HEK293 (cell line): Measurements from ENCODE around the gene SYS1.

Experiments used
- CTCF ChIA-PET: fragments of 350-600 bp; formaldehyde crosslinking; extraction: SDS; loops from one replicate; lab custom pipeline; 2021; ENCODE audit warnings: antibody characterized with exemption; lab: Yijun Ruan, JAX
- POLR2A ChIA-PET: fragments of 300-600 bp; formaldehyde crosslinking; extraction: SDS; loops from one replicate; lab custom pipeline; 2020; ENCODE audit warnings: antibody characterized with exemption, inconsistent platforms; lab: Yijun Ruan, JAX
- H3K27ac ChIP-seq: fragments of 200-500 bp; sonication (Bioruptor generic); 2 replicates; pipeline ENCODE4 v1.5.1; 2014; ENCODE audit warnings: low read depth, low read length, control low read depth, inconsistent platforms; ENCODE audit errors: extremely low read depth
- H3K36me3 ChIP-seq, 2 experiments: fragments of 200-500 bp in 1 of 2; sonication (Bioruptor generic) in 1 of 2; 1 replicate in 1 of 2; 2 replicates in 1 of 2; pipeline ENCODE4 v1.5.1; 2014 to 2017; ENCODE audit warnings: inconsistent platforms in 2 of 2, low read length in 2 of 2; ENCODE audit not compliant: control insufficient read depth in 2 of 2, insufficient read depth in 1 of 2
- H3K4me1 ChIP-seq: fragments of 200-500 bp; sonication (Bioruptor generic); 2 replicates; pipeline ENCODE4 v1.5.1; 2014; ENCODE audit warnings: mild to moderate bottlenecking, low read length, inconsistent platforms; ENCODE audit not compliant: control insufficient read depth, insufficient read depth
- H3K4me3 ChIP-seq: 2 replicates; pipeline ENCODE4 v1.5.1; 2011; ENCODE audit warnings: low read depth, mild to moderate bottlenecking, control low read depth, low read length, moderate library complexity
- H3K9me3 ChIP-seq: fragments of 200-500 bp; sonication (Bioruptor generic); 2 replicates; pipeline ENCODE4 v1.5.1; 2014; ENCODE audit warnings: low read depth, low read length, inconsistent platforms; ENCODE audit not compliant: control insufficient read depth, insufficient read depth
- HOXA7 ChIP-seq: sonication (generic); formaldehyde crosslinking; IDR thresholded peaks from 2 replicates; pipeline ENCODE4 v1.8.1; 2022; ENCODE audit warnings: missing genetic modification reagents, borderline replicate concordance
- MEIS1 ChIP-seq: sonication (generic); formaldehyde crosslinking; IDR thresholded peaks from 2 replicates; pipeline ENCODE4 v1.8.1; 2022; ENCODE audit warnings: missing genetic modification reagents, mild to moderate bottlenecking, borderline replicate concordance
- SCRT1 ChIP-seq: fragments of 450-650 bp; formaldehyde crosslinking; IDR thresholded peaks from 2 replicates; pipeline ENCODE4 v1.5.1; 2016; ENCODE audit warnings: missing biosample characterization, missing genetic modification characterization, borderline replicate concordance
- SCRT2 ChIP-seq: fragments of 450-650 bp; formaldehyde crosslinking; IDR thresholded peaks from 2 replicates; pipeline ENCODE4 v1.5.1; 2016; ENCODE audit warnings: missing biosample characterization, missing genetic modification characterization
- YY2 ChIP-seq: fragments of 450-650 bp; formaldehyde crosslinking; IDR thresholded peaks from 2 replicates; pipeline ENCODE4 v1.5.1; 2016; ENCODE audit warnings: missing biosample characterization, missing genetic modification characterization
- ZBTB48 ChIP-seq: fragments of 450-650 bp; formaldehyde crosslinking; IDR thresholded peaks from 2 replicates; pipeline ENCODE4 v1.5.1; 2016; ENCODE audit warnings: missing biosample characterization, missing genetic modification characterization
- ZIC2 ChIP-seq: fragments of 450-650 bp; formaldehyde crosslinking; IDR thresholded peaks from 2 replicates; pipeline ENCODE4 v1.5.1; 2016; ENCODE audit warnings: missing biosample characterization, missing genetic modification characterization
- ZNF146 ChIP-seq: fragments of 450-650 bp; formaldehyde crosslinking; IDR thresholded peaks from 2 replicates; pipeline ENCODE4 v1.5.1; 2016; ENCODE audit warnings: missing biosample characterization, missing genetic modification characterization
- ZNF394 ChIP-seq: fragments of 450-650 bp; formaldehyde crosslinking; IDR thresholded peaks from 2 replicates; pipeline ENCODE4 v1.5.1; 2016; ENCODE audit warnings: missing biosample characterization, missing genetic modification characterization, mild to moderate bottlenecking, moderate library complexity, borderline replicate concordance
- ZNF571 ChIP-seq: fragments of 450-650 bp; formaldehyde crosslinking; IDR thresholded peaks from 2 replicates; pipeline ENCODE4 v1.5.0; 2017; ENCODE audit warnings: missing biosample characterization, missing genetic modification characterization
- ZNF664 ChIP-seq: fragments of 450-650 bp; formaldehyde crosslinking; IDR thresholded peaks from 2 replicates; pipeline ENCODE4 v1.5.1; 2016; ENCODE audit warnings: missing biosample characterization, missing genetic modification characterization
- ZNF76 ChIP-seq: fragments of 450-650 bp; formaldehyde crosslinking; IDR thresholded peaks from 2 replicates; pipeline ENCODE4; 2016; ENCODE audit warnings: low read depth, missing biosample characterization, missing genetic modification characterization, borderline replicate concordance
- ZSCAN30 ChIP-seq: fragments of 450-650 bp; IDR thresholded peaks from 2 replicates; pipeline ENCODE4 v1.5.1; 2018; ENCODE audit warnings: missing biosample characterization, mild to moderate bottlenecking, missing genetic modification characterization, moderate library complexity
- TF ChIP-seq, protein P1 (sequence below): fragments of 450-650 bp; formaldehyde crosslinking; IDR thresholded peaks from 2 replicates; pipeline ENCODE4 v1.5.1; 2016; ENCODE audit warnings: missing biosample characterization, missing genetic modification characterization
- TF ChIP-seq, protein P2 (sequence below): fragments of 450-650 bp; formaldehyde crosslinking; IDR thresholded peaks from 2 replicates; pipeline ENCODE4; 2016; ENCODE audit warnings: missing biosample characterization, missing genetic modification characterization
- TF ChIP-seq, protein P3 (sequence below): fragments of 450-650 bp; formaldehyde crosslinking; IDR thresholded peaks from 2 replicates; pipeline ENCODE4 v1.5.1; 2017; ENCODE audit warnings: missing biosample characterization, missing genetic modification characterization
- TF ChIP-seq, protein P4 (sequence below): fragments of 450-650 bp; formaldehyde crosslinking; conservative IDR thresholded peaks from 2 replicates; pipeline ENCODE4 v1.5.1; 2016; ENCODE audit warnings: low read depth, missing biosample characterization, missing genetic modification characterization
- TF ChIP-seq, protein P5 (sequence below): fragments of 450-650 bp; formaldehyde crosslinking; IDR thresholded peaks from 2 replicates; pipeline ENCODE4 v1.5.1; 2016; ENCODE audit warnings: missing biosample characterization, missing genetic modification characterization
- TF ChIP-seq, protein P6 (sequence below): fragments of 450-650 bp; formaldehyde crosslinking; IDR thresholded peaks from 2 replicates; pipeline ENCODE4 v1.5.1; 2016; ENCODE audit warnings: missing biosample characterization, missing genetic modification characterization

Gene SYS1

DNA sequence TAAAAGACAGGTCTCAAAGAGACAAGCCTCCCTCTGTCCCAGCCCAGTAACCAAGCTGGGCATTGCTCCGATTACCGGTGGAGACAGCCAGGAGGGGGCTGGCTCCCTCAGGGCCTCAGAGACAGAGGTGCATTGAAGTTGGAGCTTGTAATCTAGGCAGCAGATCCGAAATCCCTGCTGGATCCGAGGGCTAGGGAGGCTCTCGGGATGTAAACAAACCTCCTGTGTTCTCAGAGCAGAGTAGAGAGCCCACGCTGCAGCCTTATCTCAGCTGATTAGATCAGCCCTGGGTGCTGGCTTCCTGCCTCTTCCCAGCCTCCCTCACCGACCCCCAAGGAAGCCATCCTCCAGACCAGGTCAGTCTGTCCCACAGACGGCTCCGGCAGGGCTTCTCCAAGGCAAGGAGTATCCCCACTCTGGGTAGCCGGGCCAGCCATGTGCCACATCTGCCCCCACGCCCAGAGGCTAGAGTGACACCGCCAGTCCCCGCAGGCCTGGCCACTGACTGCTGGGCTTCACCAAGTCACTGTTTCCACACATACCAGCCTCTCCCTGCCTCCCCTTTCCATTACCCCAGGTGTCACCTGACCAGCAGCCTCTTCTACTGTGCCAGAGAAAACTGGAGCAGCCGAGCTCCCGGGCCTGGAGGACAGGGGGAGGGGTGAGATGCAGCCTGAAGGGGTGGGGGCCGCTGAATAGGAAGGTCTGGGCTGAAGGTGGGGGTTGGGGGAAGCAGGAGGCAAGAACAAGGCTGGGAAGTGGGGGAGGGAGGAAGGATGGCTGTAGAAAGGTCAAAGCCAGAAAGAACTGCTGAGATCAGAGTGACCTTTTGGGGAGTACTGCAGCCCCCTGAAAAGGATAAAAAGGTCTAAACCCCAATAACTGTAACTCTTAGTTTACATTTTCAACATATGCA lies 20.8 kb upstream of the SYS1 start (continued):
- TF ChIP-seq ZSCAN30 (tag by site-specific recombination) (0 out of 2 replicates have a peak, but pooled peaks have one; percentile 29), ZBTB48 (peak; percentile 81), ZNF146 (tag by site-specific recombination) (peak; percentile 91), ZNF664 (tag by site-specific recombination) (no peak), HOXA7 (no peak)

DNA sequence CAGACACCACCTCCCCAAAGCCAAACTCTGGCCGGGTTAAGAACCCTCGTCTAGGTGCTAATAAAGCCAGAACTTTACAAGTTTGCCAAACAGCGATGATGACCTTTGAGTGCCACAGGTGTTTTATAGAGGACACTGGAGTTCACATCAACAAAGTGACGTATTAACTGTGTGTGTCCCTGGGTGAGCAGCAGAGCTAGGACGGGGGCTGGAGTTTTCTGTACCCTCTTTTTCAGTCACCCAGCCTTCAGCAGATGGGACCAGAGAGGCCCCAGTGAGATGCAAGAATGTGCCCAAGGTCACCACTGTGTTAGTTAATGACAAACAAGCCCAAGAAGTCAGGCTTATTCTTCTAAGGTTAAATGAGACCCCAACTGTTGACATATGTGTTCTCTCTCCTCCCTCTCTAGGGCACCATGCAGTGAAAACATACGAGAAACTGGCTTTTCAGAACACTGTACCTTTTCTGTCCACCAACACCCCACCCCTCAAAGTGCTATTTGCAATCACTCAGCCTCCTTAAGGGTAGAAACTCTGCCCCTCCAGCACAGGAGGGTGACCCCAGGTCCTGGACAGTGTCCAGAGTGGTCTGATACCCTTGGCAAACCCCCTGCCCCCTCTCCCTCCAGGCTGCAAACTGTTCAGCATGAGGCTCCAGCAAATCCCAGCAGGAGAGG lies 20.0 kb upstream of the SYS1 start:
- ChIA-PET CTCF (interaction anchor here (0.7 to 2.3 kb wide), 5 partner anchors 15 to 94 kb away, joined by 3 to 11 read pairs (median 3); partner anchors contain the start of gene SYS1), POLR2A (interaction anchor here (1.6 to 2.1 kb wide), 2 partner anchors 10 to 20 kb away, joined by 7 to 11 read pairs; partner anchors contain the start of gene SYS1)
- Histone ChIP-seq H3K36me3 (peaks cover 0 to 9% of the 10 kb centered on the region in 2 experiments; a peak in 1 of 3 replicates), H3K4me3 (no peak overlapping the region), H3K27ac (peak overlapping the region; percentile 59; the same call in 1 of the 2 replicates), H3K9me3 (no peaks in the 10 kb centered on the region), H3K4me1 (peaks cover 38% of the 10 kb centered on the region)
- TF ChIP-seq YY2 (tag by site-specific recombination), result no peak
- TF ChIP-seq ZNF571 (tag by site-specific recombination), result no peak
- TF ChIP-seq, protein P1, sequence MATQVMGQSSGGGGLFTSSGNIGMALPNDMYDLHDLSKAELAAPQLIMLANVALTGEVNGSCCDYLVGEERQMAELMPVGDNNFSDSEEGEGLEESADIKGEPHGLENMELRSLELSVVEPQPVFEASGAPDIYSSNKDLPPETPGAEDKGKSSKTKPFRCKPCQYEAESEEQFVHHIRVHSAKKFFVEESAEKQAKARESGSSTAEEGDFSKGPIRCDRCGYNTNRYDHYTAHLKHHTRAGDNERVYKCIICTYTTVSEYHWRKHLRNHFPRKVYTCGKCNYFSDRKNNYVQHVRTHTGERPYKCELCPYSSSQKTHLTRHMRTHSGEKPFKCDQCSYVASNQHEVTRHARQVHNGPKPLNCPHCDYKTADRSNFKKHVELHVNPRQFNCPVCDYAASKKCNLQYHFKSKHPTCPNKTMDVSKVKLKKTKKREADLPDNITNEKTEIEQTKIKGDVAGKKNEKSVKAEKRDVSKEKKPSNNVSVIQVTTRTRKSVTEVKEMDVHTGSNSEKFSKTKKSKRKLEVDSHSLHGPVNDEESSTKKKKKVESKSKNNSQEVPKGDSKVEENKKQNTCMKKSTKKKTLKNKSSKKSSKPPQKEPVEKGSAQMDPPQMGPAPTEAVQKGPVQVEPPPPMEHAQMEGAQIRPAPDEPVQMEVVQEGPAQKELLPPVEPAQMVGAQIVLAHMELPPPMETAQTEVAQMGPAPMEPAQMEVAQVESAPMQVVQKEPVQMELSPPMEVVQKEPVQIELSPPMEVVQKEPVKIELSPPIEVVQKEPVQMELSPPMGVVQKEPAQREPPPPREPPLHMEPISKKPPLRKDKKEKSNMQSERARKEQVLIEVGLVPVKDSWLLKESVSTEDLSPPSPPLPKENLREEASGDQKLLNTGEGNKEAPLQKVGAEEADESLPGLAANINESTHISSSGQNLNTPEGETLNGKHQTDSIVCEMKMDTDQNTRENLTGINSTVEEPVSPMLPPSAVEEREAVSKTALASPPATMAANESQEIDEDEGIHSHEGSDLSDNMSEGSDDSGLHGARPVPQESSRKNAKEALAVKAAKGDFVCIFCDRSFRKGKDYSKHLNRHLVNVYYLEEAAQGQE (tag by site-specific recombination), result no peak
- peak; percentile 86 for TF ChIP-seq ZIC2 (tag by site-specific recombination)
- no peak for TF ChIP-seq MEIS1
- TF ChIP-seq, protein P2, sequence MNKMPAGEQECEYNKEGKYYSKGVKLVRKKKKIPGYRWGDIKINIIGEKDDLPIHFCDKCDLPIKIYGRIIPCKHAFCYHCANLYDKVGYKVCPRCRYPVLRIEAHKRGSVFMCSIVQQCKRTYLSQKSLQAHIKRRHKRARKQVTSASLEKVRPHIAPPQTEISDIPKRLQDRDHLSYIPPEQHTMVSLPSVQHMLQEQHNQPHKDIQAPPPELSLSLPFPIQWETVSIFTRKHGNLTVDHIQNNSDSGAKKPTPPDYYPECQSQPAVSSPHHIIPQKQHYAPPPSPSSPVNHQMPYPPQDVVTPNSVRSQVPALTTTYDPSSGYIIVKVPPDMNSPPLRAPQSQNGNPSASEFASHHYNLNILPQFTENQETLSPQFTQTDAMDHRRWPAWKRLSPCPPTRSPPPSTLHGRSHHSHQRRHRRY, result no peak
- TF ChIP-seq, protein P3, sequence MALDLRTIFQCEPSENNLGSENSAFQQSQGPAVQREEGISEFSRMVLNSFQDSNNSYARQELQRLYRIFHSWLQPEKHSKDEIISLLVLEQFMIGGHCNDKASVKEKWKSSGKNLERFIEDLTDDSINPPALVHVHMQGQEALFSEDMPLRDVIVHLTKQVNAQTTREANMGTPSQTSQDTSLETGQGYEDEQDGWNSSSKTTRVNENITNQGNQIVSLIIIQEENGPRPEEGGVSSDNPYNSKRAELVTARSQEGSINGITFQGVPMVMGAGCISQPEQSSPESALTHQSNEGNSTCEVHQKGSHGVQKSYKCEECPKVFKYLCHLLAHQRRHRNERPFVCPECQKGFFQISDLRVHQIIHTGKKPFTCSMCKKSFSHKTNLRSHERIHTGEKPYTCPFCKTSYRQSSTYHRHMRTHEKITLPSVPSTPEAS (tag by site-specific recombination), result no peak
- TF ChIP-seq, protein P4, sequence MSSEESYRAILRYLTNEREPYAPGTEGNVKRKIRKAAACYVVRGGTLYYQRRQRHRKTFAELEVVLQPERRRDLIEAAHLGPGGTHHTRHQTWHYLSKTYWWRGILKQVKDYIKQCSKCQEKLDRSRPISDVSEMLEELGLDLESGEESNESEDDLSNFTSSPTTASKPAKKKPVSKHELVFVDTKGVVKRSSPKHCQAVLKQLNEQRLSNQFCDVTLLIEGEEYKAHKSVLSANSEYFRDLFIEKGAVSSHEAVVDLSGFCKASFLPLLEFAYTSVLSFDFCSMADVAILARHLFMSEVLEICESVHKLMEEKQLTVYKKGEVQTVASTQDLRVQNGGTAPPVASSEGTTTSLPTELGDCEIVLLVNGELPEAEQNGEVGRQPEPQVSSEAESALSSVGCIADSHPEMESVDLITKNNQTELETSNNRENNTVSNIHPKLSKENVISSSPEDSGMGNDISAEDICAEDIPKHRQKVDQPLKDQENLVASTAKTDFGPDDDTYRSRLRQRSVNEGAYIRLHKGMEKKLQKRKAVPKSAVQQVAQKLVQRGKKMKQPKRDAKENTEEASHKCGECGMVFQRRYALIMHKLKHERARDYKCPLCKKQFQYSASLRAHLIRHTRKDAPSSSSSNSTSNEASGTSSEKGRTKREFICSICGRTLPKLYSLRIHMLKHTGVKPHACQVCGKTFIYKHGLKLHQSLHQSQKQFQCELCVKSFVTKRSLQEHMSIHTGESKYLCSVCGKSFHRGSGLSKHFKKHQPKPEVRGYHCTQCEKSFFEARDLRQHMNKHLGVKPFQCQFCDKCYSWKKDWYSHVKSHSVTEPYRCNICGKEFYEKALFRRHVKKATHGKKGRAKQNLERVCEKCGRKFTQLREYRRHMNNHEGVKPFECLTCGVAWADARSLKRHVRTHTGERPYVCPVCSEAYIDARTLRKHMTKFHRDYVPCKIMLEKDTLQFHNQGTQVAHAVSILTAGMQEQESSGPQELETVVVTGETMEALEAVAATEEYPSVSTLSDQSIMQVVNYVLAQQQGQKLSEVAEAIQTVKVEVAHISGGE (tag by site-specific recombination), result no peak
- TF ChIP-seq SCRT2 (tag by site-specific recombination), result peak; percentile 87
- TF ChIP-seq ZSCAN30 (tag by site-specific recombination), result no peak
- TF ChIP-seq, protein P5, sequence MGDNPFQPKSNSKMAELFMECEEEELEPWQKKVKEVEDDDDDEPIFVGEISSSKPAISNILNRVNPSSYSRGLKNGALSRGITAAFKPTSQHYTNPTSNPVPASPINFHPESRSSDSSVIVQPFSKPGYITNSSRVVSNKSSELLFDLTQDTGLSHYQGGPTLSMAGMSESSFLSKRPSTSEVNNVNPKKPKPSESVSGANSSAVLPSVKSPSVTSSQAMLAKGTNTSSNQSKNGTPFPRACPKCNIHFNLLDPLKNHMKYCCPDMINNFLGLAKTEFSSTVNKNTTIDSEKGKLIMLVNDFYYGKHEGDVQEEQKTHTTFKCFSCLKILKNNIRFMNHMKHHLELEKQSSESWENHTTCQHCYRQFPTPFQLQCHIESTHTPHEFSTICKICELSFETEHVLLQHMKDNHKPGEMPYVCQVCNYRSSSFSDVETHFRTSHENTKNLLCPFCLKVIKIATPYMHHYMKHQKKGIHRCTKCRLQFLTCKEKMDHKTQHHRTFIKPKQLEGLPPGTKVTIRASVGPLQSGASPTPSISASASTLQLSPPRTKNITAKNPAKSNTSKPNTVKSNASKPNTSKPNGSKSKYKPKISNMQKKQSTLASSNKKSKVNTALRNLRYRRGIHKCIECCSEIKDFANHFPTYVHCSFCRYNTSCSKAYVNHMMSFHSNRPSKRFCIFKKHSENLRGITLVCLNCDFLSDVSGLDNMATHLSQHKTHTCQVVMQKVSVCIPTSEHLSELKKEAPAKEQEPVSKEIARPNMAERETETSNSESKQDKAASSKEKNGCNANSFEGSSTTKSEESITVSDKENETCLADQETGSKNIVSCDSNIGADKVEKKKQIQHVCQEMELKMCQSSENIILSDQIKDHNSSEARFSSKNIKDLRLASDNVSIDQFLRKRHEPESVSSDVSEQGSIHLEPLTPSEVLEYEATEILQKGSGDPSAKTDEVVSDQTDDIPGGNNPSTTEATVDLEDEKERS (tag by site-specific recombination), result no peak
- TF ChIP-seq ZNF394, result no peak
- TF ChIP-seq ZNF76 (tag by site-specific recombination), result no peak
- TF ChIP-seq, protein P6, sequence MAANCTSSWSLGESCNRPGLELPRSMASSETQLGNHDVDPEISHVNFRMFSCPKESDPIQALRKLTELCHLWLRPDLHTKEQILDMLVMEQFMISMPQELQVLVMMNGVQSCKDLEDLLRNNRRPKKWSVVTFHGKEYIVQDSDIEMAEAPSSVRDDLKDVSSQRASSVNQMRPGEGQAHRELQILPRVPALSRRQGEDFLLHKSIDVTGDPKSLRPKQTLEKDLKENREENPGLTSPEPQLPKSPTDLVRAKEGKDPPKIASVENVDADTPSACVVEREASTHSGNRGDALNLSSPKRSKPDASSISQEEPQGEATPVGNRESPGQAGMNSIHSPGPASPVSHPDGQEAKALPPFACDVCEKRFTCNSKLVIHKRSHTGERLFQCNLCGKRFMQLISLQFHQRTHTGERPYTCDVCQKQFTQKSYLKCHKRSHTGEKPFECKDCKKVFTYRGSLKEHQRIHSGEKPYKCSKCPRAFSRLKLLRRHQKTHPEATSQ (tag by site-specific recombination), result no peak
- TF ChIP-seq SCRT1 (tag by site-specific recombination), result 0 out of 2 replicates have a peak, but pooled peaks have one; percentile 45
